CD14-positive monocyte (primary cell): ENCODE data around the gene DHRS2. TPM values are rescaled to one million over a fixed set of nuclear protein-coding genes. Genes with fewer than 3 reads are reported as not detected.

Experiments used
- DNase-seq, 3 donors: peaks; one replicate each; pipeline ENCODE4 v3.0.0-alpha.2; 2011 to 2022
- H2AFZ ChIP-seq: 2 replicates; pipeline ENCODE4 v1.6.0; 2012; ENCODE audit warnings: mild to moderate bottlenecking, low read depth, low read length, inconsistent platforms; ENCODE audit not compliant: insufficient read depth, poor library complexity, severe bottlenecking
- H3K27ac ChIP-seq, 2 donors: 1 replicate in 1 of 2; 2 replicates in 1 of 2; pipeline ENCODE4 v1.5.1; 2012 to 2013; ENCODE audit warnings: low read length in 2 of 2, control low read depth in 1 of 2, inconsistent platforms in 1 of 2, low read depth in 1 of 2, mild to moderate bottlenecking in 1 of 2
- H3K27me3 ChIP-seq, 2 donors: one replicate each; pipeline versions ENCODE4 v1.6.0 to v1.6.1; 2011 to 2013; ENCODE audit warnings: low read length in 2 of 2; ENCODE audit not compliant: control insufficient read depth in 2 of 2, insufficient read depth in 2 of 2
- H3K36me3 ChIP-seq, 2 donors: replicated peaks in 1 of 2; 1 replicate in 1 of 2; 2 replicates in 1 of 2; pipeline versions ENCODE4 v1.5.1 to v1.6.1; 2012 to 2013; ENCODE audit warnings: low read length in 2 of 2, control low read depth in 1 of 2, inconsistent platforms in 1 of 2, mild to moderate bottlenecking in 1 of 2; ENCODE audit not compliant: insufficient read depth in 2 of 2, control insufficient read depth in 1 of 2
- H3K4me1 ChIP-seq, 2 donors: 1 replicate in 1 of 2; 2 replicates in 1 of 2; pipeline versions ENCODE4 v1.5.1 to v1.6.1; 2012 to 2013; ENCODE audit warnings: low read length in 2 of 2, control low read depth in 1 of 2, inconsistent platforms in 1 of 2, mild to moderate bottlenecking in 1 of 2, moderate library complexity in 1 of 2; ENCODE audit not compliant: insufficient read depth in 2 of 2, control insufficient read depth in 1 of 2
- H3K4me2 ChIP-seq: replicated peaks from 2 replicates; pipeline ENCODE3; 2012; ENCODE audit warnings: low read length, moderate library complexity, mild to moderate bottlenecking; ENCODE audit not compliant: poor library complexity, severe bottlenecking; ENCODE audit errors: extremely low read depth
- H3K4me3 ChIP-seq, 3 experiments: fragments of 200-600 bp in 1 of 3; sonication (generic) in 1 of 3; replicated peaks in 1 of 3; 1 replicate in 2 of 3; 2 replicates in 1 of 3; pipeline ENCODE4 v1.5.1; 2011 to 2013; ENCODE audit warnings: low read length in 3 of 3, mild to moderate bottlenecking in 3 of 3, control low read depth in 2 of 3, low read depth in 2 of 3, inconsistent platforms in 1 of 3, moderate library complexity in 1 of 3
- H3K79me2 ChIP-seq: 2 replicates; pipeline ENCODE4 v1.6.0; 2012; ENCODE audit warnings: mild to moderate bottlenecking, control low read depth, inconsistent platforms, low read length, moderate library complexity; ENCODE audit not compliant: insufficient read depth
- H3K9ac ChIP-seq: 2 replicates; pipeline ENCODE4 v1.6.0; 2017; ENCODE audit warnings: low read length, mild to moderate bottlenecking; ENCODE audit not compliant: insufficient read depth, poor library complexity, severe bottlenecking
- H3K9me3 ChIP-seq, 2 donors: replicated peaks in 1 of 2; 1 replicate in 1 of 2; 2 replicates in 1 of 2; pipeline versions ENCODE4 v1.5.1 to v1.6.1; 2012 to 2013; ENCODE audit warnings: low read length in 2 of 2, control low read depth in 1 of 2; ENCODE audit not compliant: control insufficient read depth in 1 of 2, insufficient read depth in 1 of 2
- H4K20me1 ChIP-seq: 2 replicates; pipeline ENCODE4 v1.6.0; 2012; ENCODE audit warnings: mild to moderate bottlenecking, low read length, control low read depth, moderate library complexity; ENCODE audit not compliant: insufficient read depth
- H3K27ac Mint-ChIP-seq, 7 donors: one replicate each; pipeline ENCODE4 v1.8.0; 2020; ENCODE audit warnings: mild to moderate bottlenecking in 7 of 7, mixed read lengths in 7 of 7, moderate library complexity in 6 of 7, inconsistent platforms in 2 of 7
- H3K27me3 Mint-ChIP-seq, 3 donors: one replicate each; pipeline ENCODE4 v1.8.0; 2021 to 2022; ENCODE audit warnings: low read depth in 3 of 3, mild to moderate bottlenecking in 3 of 3, mixed read lengths in 3 of 3, moderate library complexity in 3 of 3, inconsistent platforms in 1 of 3
- H3K36me3 Mint-ChIP-seq, 2 donors: one replicate each; pipeline ENCODE4 v1.8.0; 2020; ENCODE audit warnings: mixed read lengths in 2 of 2, inconsistent platforms in 1 of 2, mild to moderate bottlenecking in 1 of 2
- H3K4me1 Mint-ChIP-seq: one replicate; pipeline ENCODE4 v1.8.0; 2020; ENCODE audit warnings: mild to moderate bottlenecking, mixed read lengths
- H3K4me3 Mint-ChIP-seq, 2 donors: one replicate each; pipeline ENCODE4 v1.8.0; 2020; ENCODE audit warnings: mild to moderate bottlenecking in 2 of 2, mixed read lengths in 2 of 2, moderate library complexity in 1 of 2
- H3K9me3 Mint-ChIP-seq, 7 donors: one replicate each; pipeline ENCODE4 v1.8.0; 2020 to 2022; ENCODE audit warnings: mixed read lengths in 7 of 7, mild to moderate bottlenecking in 6 of 7, moderate library complexity in 6 of 7, inconsistent platforms in 2 of 7
- WGBS: methylation state at CpG from one replicate; pipeline ENCODE4 v1.1.5; 2013; ENCODE audit warnings: missing lambda C conversion rate; ENCODE audit not compliant: insufficient coverage; 5-methylcytosine and 5-hydroxymethylcytosine counted together
- intact Hi-C, 2 donors: fragments of 100-400 bp; cut with micrococcal nuclease; formaldehyde crosslinking; loops; one replicate each; pipeline versions ENCODE4 v1.15.0 to v1.15.1; 2023
- polyA plus RNA-seq, 3 donors: library from polyadenylated mRNA; depleted of rRNA in 1 of 3; unstranded in 2 of 3; stranded (reverse) in 1 of 3; fragments of 300-500 nt in 2 of 3; fragments of >200 nt in 1 of 3; fragmentation: Illumina TruSeq in 2 of 3; gene quantifications; 1 replicate in 2 of 3; 2 replicates in 1 of 3; pipeline ENCODE4 v1.2.3, GENCODE V29; 2012 to 2021
- TF ChIP-seq, protein P1 (sequence below): fragments of 200-600 bp; IDR thresholded peaks from one replicate; pipeline ENCODE4 v1.8.0; 2022; ENCODE audit warnings: antibody characterized with exemption, mild to moderate bottlenecking

The DHRS2 gene
- polyA plus RNA-seq, 3 donors = not detected

DNA sequence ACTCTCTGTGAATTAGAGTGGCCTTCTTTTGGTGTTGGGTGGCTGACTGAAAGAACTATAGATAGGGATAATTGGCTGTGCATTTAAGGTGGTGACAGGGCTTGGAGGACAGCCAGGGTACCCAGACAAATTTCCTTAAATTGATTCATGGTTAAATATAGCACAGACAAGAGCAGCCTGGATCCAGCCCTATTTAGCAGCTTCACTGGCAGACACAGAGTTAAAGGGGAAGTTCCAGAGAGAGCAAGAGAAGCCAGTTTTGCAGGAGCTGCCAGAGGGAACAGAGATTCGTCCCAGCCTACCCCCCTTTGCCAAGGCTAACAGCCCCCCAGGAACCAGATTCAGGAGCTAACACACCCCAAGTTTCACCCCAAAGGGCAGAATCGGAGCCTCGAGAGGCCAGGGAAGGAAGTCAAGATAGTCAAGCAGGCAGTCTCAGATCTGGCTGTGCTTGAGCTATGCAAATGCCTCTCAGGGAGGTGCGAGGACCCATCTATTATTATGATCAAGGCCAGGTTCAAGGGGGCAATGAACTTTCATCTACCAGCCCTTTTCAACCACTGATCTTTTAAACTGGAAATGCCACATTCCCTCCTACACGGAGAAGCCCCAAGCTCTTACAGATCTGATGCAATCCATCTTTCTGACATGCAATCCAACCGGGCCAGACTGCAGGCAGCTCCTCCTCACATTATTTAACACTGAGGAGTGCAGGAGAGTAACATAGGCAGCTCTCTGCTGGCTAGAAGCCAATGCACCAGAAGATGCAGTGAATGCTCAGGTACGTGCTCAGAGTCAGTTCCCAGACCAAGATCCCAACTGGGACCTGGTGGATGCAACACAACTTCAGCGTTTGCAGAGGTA lies 58.2 kb downstream of the DHRS2 start:
- WGBS = 23% methylated on average over 7 of the region's 8 CpGs
- H3K4me3 Mint-ChIP-seq = no peak overlapping the region
- DNase-seq = no peak
- no peak overlapping the region for H3K4me2 ChIP-seq
- H3K9me3 ChIP-seq = no peaks in the 10 kb centered on the region
- H3K79me2 ChIP-seq = no peaks in the 10 kb centered on the region
- TF ChIP-seq, protein P1, sequence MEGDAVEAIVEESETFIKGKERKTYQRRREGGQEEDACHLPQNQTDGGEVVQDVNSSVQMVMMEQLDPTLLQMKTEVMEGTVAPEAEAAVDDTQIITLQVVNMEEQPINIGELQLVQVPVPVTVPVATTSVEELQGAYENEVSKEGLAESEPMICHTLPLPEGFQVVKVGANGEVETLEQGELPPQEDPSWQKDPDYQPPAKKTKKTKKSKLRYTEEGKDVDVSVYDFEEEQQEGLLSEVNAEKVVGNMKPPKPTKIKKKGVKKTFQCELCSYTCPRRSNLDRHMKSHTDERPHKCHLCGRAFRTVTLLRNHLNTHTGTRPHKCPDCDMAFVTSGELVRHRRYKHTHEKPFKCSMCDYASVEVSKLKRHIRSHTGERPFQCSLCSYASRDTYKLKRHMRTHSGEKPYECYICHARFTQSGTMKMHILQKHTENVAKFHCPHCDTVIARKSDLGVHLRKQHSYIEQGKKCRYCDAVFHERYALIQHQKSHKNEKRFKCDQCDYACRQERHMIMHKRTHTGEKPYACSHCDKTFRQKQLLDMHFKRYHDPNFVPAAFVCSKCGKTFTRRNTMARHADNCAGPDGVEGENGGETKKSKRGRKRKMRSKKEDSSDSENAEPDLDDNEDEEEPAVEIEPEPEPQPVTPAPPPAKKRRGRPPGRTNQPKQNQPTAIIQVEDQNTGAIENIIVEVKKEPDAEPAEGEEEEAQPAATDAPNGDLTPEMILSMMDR = no peak
- H3K4me3 ChIP-seq = no peak overlapping the region
- peaks cover 3 to 7% (median 5%) of the 10 kb centered on the region in 3 donors for H3K27me3 Mint-ChIP-seq
- no peak overlapping the region for H3K27ac ChIP-seq
- no peak overlapping the region for H3K9ac ChIP-seq
- H3K4me1 ChIP-seq = peaks cover 17 to 18% of the 10 kb centered on the region in 2 donors
- no peaks in the 10 kb centered on the region for H3K36me3 Mint-ChIP-seq
- no peak overlapping the region for H2AFZ ChIP-seq
- peaks cover 0 to 6% (median 2%) of the 10 kb centered on the region in 7 donors for H3K9me3 Mint-ChIP-seq
- no peaks in the 10 kb centered on the region for H3K4me1 Mint-ChIP-seq
- H4K20me1 ChIP-seq = no peaks in the 10 kb centered on the region
- no peaks in the 10 kb centered on the region for H3K36me3 ChIP-seq
- H3K27me3 ChIP-seq = peaks cover 3% of the 10 kb centered on the region in 2 donors
- intact Hi-C loops = no loop called here
- no peak overlapping the region for H3K27ac Mint-ChIP-seq

Other genes starting within 250 kb of the DHRS2 start
- gene MYH6, start 228.1 kb upstream of the DHRS2 start, polyA plus RNA-seq = not detected
- gene MYH7, start 200.7 kb upstream of the DHRS2 start, polyA plus RNA-seq = not detected
- 10 to 100 TPM; 22.7 to 44.5 (median 26.8) TPM for gene NGDN, start 166.7 kb upstream of the DHRS2 start, polyA plus RNA-seq
- gene ZFHX2, start 84.6 kb upstream of the DHRS2 start, polyA plus RNA-seq = under 1 TPM in 2 of 3 donors, not detected in 1; 0.01 to 0.07 TPM
- gene THTPA, start 80.1 kb upstream of the DHRS2 start, polyA plus RNA-seq = 10 to 100 TPM; 15.3 to 18.2 (median 17.0) TPM
- gene AP1G2, start 68.6 kb upstream of the DHRS2 start, polyA plus RNA-seq = 100 to 1,000 TPM in 1 of 3 donors, 10 to 100 TPM in 2; 32.2 to 437 (median 37.0) TPM
- 1 to 10 TPM; 2.2 to 4.1 (median 3.7) TPM for gene JPH4, start 57.6 kb upstream of the DHRS2 start, polyA plus RNA-seq